ENCODE data around the gene PRMT7. TPM values are rescaled to one million over a fixed set of nuclear protein-coding genes. Genes with fewer than 3 reads are reported as not detected.
A peak's percentile ranks its signal among the peaks of the same experiment; 100 is the strongest.

Gene PRMT7
- total RNA-seq, 3 donors from 2014 or later: 38.4 to 53.4 (median 41.0) TPM

DNA sequence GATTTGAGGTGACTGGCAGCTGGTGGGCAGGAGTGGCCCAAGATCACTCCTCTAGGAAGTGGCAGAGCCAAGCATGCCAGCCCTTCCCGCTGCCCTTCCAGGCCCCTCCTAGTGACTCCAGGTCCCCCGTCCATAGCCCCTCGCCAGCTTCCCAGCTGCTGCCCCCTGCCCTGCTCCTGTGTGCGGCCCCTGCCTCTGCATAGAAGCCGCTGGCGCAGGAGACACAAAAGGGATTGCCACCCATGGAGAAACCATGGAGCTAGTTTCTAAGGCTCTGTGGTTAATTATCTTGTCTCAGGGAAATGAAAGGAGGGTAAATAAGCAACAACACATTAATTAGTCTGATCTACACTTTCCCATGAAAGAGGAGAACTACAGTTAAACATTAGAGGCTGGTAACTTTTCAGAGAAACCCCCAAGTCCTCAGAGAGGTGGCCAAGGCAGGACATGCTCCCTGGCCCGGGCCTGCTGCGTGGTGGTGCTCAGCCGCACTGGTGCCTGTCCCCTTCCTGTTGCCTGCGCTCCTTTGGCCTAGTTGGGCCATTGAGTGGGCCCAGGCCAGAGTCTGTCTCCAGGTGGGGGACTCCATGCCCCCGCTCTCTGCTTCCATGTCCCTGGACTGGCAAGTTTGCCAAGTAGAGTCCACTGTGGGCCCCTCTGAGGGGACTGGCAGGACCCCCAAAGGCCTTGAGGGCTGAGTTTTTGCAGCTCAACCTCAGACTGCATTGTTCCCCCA, 65.2 kb downstream of the PRMT7 start:
- TF ChIP-seq POLR2A (IDR thresholded peaks at IDR 0.05) (no peak), POLR2AphosphoS5 (IDR thresholded peaks at IDR 0.05) (no peak)
- TF ChIP-seq, protein P1, sequence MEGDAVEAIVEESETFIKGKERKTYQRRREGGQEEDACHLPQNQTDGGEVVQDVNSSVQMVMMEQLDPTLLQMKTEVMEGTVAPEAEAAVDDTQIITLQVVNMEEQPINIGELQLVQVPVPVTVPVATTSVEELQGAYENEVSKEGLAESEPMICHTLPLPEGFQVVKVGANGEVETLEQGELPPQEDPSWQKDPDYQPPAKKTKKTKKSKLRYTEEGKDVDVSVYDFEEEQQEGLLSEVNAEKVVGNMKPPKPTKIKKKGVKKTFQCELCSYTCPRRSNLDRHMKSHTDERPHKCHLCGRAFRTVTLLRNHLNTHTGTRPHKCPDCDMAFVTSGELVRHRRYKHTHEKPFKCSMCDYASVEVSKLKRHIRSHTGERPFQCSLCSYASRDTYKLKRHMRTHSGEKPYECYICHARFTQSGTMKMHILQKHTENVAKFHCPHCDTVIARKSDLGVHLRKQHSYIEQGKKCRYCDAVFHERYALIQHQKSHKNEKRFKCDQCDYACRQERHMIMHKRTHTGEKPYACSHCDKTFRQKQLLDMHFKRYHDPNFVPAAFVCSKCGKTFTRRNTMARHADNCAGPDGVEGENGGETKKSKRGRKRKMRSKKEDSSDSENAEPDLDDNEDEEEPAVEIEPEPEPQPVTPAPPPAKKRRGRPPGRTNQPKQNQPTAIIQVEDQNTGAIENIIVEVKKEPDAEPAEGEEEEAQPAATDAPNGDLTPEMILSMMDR (IDR thresholded peaks at IDR 0.05): no peak
- Histone ChIP-seq H3K4me1 (no peaks in the 10 kb centered on the region), H3K9me3 (no peaks in the 10 kb centered on the region), H3K4me3 (no peak overlapping the region), H3K27ac (no peak overlapping the region), H3K36me3 (no peaks in the 10 kb centered on the region), H3K27me3 (no peaks in the 10 kb centered on the region)
- DNase-seq (ENCODE audit: low spot score in 2 of 2): no peak
- intact Hi-C loops (cut with DNase I; ENCODE audit: low total_unique reads): no loop called here

DNA sequence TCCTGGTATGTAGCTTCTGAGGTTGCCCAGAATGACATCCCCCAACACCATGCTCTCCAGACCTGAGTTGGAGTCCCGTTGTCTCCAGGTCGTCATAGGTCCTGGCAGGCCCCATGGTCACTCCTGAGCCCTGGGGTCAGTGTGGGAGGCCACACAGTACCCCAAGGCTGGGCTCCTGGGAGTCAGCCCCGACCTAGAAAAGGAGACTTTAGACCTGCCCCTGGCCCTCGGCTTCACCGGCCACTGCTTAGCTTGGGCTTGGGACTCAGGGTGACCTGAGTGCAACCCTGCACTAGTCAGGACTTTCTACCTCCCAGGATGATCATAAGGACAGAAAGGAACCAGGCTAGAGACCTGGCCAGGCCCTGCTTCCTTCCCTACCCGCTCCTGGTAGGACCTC, 65.8 kb downstream of the PRMT7 start:
- no peaks in the 10 kb centered on the region for H3K27me3 ChIP-seq
- H3K4me1 ChIP-seq: no peaks in the 10 kb centered on the region
- H3K36me3 ChIP-seq: no peaks in the 10 kb centered on the region
- H3K9me3 ChIP-seq: no peaks in the 10 kb centered on the region
- H3K27ac ChIP-seq: no peak overlapping the region
- intact Hi-C loops (cut with DNase I; ENCODE audit: low total_unique reads): no loop called here
- no peak for DNase-seq (ENCODE audit: low spot score in 2 of 2)
- no peak for TF ChIP-seq POLR2AphosphoS5 (IDR thresholded peaks at IDR 0.05)
- TF ChIP-seq POLR2A (IDR thresholded peaks at IDR 0.05): no peak
- TF ChIP-seq, protein P1 (IDR thresholded peaks at IDR 0.05): no peak
- no peak overlapping the region for H3K4me3 ChIP-seq

DNA sequence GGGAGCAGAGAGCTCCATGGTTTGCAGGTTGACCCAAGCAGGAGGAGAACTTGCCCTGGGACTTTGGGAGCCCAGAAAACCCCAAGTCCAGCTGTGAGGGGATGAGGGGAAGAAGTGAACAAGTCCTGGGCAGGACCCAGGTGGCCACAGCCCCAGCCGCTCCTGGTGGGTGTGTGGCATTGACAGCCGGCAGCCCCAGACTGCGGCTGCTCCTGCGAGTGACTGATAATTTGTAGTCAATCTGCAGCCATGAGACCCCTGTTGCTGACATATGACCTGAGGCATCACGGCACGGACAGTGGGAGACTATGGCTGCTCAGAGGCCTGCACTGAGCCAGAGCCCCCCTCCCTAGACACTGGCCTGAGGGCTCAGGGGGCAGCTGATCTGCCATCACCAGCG, 66.4 kb downstream of the PRMT7 start:
- no peak for TF ChIP-seq POLR2AphosphoS5 (IDR thresholded peaks at IDR 0.05)
- Histone ChIP-seq H3K36me3 (no peaks in the 10 kb centered on the region), H3K27me3 (no peaks in the 10 kb centered on the region), H3K4me3 (no peak overlapping the region), H3K27ac (peak overlapping the region in 1 of 2 donors; percentile 32), H3K9me3 (no peaks in the 10 kb centered on the region), H3K4me1 (no peaks in the 10 kb centered on the region)
- intact Hi-C loops (cut with DNase I; ENCODE audit: low total_unique reads): no loop called here
- no peak for DNase-seq (ENCODE audit: low spot score in 2 of 2)

DNA sequence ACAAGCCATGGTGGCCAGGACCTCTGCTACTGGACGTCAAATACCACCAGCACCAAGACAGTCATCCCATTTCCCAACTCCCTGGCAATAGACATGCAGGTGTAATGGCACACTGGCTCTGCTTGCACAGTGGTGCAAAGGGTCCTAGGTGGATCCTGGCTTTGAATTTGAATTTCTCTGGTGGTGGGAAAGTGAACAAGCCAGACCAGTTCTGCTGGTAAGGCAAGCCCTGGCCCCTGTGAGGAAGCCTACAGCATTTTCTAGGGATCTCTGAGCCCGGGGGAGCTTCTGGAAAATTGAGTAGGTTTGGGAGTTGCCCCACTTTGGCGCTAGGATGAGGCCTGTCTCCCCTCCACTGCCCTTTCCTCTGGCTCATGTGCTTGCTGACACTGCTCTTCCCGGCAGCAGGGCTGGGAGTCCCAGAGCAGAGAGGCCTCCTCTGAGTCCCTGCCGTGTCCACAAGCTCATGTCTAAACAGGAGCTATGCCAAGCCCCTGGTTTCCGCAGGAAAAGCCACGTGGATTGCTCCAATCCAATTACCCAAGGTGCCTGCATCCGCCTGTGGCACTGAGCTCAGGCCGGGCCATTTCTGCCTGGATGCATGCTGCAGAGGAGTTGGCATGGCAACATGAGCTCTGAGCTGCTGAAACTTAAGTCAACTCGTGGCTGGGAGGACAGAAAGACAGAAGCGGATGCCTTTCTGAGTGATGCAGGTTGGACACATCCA, 67.0 kb downstream of the PRMT7 start:
- Histone ChIP-seq H3K4me3 (no peak overlapping the region), H3K27me3 (no peaks in the 10 kb centered on the region), H3K36me3 (no peaks in the 10 kb centered on the region), H3K9me3 (no peaks in the 10 kb centered on the region), H3K27ac (peak overlapping the region in 1 of 2 donors; percentile 32), H3K4me1 (no peaks in the 10 kb centered on the region)
- DNase-seq (ENCODE audit: low spot score in 2 of 2): peak in 1 of 2 donors; percentile 61
- intact Hi-C loops (cut with DNase I; ENCODE audit: low total_unique reads): no loop called here
- TF ChIP-seq, protein P1 (IDR thresholded peaks at IDR 0.05): no peak
- no peak for TF ChIP-seq POLR2AphosphoS5 (IDR thresholded peaks at IDR 0.05)
- TF ChIP-seq POLR2A (IDR thresholded peaks at IDR 0.05): no peak

DNA sequence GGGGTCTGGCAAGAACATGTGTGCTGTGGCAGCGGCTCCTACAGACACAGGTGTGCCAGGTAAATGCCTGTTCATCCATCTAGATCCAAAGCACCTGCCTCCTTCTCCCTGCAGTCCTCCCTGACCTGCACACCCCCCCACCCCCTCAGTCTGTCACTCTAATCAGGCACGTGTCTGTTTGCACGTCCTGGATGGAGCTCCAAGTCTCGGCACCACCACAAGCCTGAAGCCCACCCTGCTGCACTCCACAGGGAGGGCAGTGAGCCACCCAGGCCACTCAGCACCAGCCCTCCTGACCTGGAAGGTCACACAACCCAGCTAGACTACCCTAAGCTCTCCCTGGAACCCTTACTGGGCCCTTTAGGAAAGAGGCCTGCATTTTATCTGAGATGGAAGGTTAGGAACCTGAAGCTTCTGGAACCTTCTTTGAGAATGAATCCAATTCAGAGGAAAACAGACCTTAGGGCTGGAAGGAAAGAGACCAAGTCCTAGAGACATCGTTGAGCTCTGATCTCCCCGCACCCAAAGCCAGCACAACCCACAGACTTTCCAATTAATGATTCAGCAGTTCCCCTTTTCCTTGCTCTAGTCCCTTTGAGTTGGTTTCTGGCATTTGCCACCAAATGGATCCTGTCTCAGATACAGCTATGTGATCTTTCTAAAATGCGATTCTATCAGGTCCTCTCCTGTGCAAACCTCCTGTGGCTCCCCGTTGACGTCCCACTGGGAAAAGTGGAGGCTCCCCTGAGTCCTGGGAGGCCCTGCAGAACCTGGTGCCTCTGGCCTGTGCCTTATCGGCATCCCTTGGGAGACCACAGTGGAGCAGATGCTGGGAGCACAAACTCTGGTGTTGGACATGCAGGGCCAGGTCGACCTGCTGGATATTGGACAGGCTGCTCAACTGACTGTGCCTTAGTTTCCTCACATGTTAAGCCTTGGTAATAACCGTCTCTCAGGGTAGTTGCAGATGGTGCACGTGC, 67.9 kb downstream of the PRMT7 start:
- Histone ChIP-seq H3K27me3 (no peaks in the 10 kb centered on the region), H3K36me3 (no peaks in the 10 kb centered on the region), H3K27ac (no peak overlapping the region), H3K9me3 (no peaks in the 10 kb centered on the region), H3K4me3 (no peak overlapping the region), H3K4me1 (no peaks in the 10 kb centered on the region)
- TF ChIP-seq POLR2AphosphoS5 (IDR thresholded peaks at IDR 0.05): no peak
- TF ChIP-seq POLR2A (IDR thresholded peaks at IDR 0.05): no peak
- TF ChIP-seq, protein P1 (IDR thresholded peaks at IDR 0.05): no peak
- DNase-seq (ENCODE audit: low spot score in 2 of 2): no peak
- intact Hi-C loops (cut with DNase I; ENCODE audit: low total_unique reads): no loop called here
